HT1080 (cell line): ENCODE measurements around the gene PIGK. TPM values are rescaled to one million over a fixed set of nuclear protein-coding genes. Genes with fewer than 3 reads are reported as not detected.
"Not testable (repeated sequence)": the region's sequence is repeated elsewhere in the genome, so short reads cannot be mapped to it uniquely, and the experiment has no call there.

Experiments
- DNase-seq: peaks from one replicate; pipeline ENCODE4 v3.0.0-alpha.2; 2015; ENCODE audit warnings: low read depth
- polyA plus RNA-seq, 2 experiments: library from polyadenylated mRNA; depleted of rRNA; stranded (reverse); fragments of >200 nt; gene quantifications; 2 replicates each; pipeline ENCODE4 v1.2.3, GENCODE V29; 2015
- total RNA-seq: library from RNA; depleted of rRNA; stranded (reverse); fragments of >200 nt; shearing (Covaris generic); gene quantifications from 2 replicates; pipeline ENCODE4 v1.2.3, GENCODE V29; 2014; rRNA removed

Gene PIGK
- total RNA-seq = 27.1 and 33.9 TPM in 2 replicates
- 27.4 and 28.0 TPM in 2 replicates for polyA plus RNA-seq (2015; cell fraction: cytosol; rRNA removed)
- 58.4 and 59.6 TPM in 2 replicates for polyA plus RNA-seq (2015; cell fraction: nucleus; rRNA removed)

- peak; percentile 84 for DNase-seq
Observed at GRCh38 chr1:77219166-77219887, at the start of gene PIGK. Gene PIGK (minus strand): TSS chr1:77219430. CDS start chr1:77219402, 28 bp downstream.

- no peak for DNase-seq
Observed at GRCh38 chr1:77267035-77267434, 47.8 kb upstream of the PIGK start.

DNA sequence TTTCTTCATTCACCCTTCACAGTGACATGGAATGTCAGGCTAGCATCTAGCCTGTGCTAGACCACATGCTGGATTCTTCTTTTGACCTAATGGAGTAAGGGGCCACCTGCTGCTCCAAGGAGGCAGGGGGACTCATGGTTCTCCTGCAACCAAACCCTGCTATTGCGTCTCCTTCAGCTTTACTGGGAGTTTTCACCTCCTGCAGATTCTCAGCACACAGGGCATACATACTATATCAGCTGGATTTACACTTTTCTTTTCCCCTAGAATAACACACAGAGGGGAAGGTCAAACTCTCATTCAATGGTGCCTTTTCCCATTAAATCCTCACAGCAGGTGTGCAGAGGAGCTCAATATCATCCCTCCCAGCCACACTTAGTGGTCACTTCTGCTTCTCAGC lies 46.0 kb upstream of the PIGK start:
- DNase-seq = no peak

DNA sequence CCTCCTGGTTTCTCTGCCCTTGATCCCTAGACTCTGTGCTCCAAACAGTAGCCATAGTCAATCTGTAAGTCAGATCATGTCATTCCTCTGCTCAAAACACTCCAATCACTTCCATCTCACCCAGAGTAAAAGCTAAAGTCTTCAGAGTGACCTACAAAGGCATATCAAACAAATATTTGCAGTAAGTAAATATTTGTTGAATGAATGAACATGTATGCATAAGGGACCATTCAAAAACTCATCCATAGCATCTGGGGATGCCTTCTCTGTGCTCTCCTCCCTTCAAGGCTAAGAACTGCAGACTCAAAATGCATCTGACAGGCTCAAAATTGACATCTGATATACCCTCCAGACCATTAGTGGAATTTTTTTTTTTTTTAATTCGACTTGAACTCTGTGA lies 44.5 kb upstream of the PIGK start:
- no peak for DNase-seq

DNA sequence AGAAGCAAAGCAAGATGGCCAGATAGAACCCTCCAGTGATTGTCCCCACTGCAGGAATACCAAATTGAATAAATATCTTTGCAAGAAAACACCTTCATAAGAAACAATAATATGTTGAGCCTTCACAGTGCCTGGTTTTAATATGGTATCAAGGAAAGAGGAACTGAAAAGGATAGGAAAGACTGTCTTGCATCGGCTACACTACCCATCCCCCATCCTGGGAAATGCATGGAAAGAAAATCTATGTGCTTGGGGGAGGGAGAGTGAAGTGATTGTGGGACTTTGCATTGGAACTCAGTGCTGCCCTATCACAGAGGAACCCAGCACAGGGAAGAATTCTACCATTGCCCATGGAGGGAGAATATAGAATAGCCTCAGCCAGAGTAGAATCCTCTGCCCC lies 34.0 kb upstream of the PIGK start:
- no peak for DNase-seq

GRCh38 chr1:77250126-77250525 lies 30.9 kb upstream of the PIGK start:
- DNase-seq = no peak

- no peak for DNase-seq
Observed at GRCh38 chr1:77245830-77246229, 26.6 kb upstream of the PIGK start.

DNA sequence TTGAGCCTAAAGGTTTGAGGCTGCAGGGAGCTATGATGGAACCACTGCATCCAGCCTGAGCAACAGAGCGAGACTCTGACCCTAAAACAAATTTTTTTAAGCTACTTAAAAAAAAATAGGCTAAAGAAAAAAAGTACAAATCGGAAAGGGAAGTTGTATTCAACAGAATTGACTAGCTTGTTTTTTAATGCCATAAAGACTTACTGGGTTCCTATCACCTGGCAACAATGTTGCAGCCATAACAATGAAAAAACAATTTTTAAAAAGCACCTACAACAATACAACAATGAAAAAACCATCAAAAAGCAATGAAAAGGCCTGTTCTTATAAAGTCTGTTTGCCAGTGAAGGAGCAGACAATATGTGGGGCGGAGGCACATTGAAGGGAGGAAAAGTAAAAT lies 20.1 kb upstream of the PIGK start:
- DNase-seq = no peak

DNA sequence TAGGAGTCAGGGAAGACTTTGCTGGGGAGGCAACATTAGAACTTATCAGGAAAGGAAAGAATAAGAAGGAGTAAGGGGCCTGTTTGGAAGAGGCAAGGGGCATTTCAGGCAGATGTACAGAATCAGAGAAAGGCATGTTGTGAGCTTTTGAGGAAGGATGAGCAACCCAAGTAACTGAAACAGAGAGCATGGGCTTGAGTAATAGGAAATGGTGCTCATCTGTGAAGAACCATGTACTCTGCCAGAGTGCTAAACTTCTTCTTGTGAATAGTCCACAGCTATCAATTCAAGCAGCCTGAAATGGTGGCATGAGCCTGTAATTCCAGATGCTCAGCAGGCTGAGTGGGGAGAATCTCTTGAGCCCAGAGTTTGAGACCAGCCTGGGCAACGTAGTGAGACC lies 19.2 kb upstream of the PIGK start:
- no peak for DNase-seq

GRCh38 chr1:77234943-77235342 lies 15.7 kb upstream of the PIGK start:
- no peak for DNase-seq

DNA sequence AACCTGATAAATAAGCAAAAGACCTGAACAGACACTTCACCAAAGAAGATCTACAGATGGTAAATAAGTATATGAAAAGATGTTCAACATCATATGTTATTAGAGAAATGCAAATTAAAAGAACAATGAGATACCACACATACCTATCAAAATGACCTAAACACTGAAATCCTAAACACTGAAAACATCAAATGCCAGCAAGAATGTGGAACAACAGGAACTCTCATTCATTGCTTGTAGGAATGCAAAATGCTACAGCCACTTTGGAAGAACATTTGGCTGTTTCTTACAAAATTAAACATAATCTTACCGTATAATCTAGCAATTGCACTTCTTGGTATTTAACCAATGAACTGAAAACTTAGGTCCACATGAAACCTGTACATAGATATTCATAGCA lies 14.9 kb upstream of the PIGK start:
- no peak for DNase-seq

DNA sequence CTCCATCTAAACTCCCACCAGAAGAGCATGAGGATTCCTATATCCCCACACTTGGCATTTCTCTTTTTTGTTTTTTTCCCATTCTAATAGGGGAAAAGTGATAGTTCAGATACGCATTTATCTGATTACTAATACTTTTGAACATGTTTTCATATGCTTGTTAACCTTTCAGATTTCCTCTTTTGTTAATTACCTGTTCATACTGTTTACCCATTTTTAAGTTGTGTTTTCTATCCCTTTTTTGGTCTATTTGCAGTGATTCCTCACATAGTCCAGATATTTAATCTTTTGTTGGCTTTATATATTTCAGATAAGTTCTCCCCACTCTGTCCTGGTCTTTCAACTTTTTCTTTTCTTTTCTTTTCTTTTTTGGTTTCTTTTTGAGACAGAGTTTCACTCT lies 13.6 kb upstream of the PIGK start:
- DNase-seq = no peak

- DNase-seq = no peak
Observed at GRCh38 chr1:77230051-77230450, 10.8 kb upstream of the PIGK start.

- DNase-seq = no peak
Observed at GRCh38 chr1:77228836-77229235, 9.6 kb upstream of the PIGK start.

DNA sequence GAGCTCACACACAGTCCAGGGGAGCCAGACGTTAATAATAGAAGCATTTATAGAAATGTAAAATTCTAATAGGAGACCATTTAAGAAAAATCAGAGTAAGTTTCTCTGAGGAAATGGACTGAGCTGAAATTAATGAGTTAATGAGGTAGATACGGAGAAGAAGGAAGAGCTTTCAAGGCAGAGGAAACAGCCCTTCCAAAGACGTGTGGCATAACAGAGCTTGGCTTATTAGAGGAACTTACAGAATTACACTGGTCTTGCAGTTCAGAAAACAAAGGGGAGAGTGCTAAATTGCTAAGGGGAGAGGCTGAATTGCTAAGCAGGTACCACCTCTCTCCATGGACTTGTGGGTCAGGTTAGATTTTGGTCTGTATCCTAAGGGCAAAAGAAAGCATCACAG lies 8.2 kb upstream of the PIGK start:
- DNase-seq = no peak

DNA sequence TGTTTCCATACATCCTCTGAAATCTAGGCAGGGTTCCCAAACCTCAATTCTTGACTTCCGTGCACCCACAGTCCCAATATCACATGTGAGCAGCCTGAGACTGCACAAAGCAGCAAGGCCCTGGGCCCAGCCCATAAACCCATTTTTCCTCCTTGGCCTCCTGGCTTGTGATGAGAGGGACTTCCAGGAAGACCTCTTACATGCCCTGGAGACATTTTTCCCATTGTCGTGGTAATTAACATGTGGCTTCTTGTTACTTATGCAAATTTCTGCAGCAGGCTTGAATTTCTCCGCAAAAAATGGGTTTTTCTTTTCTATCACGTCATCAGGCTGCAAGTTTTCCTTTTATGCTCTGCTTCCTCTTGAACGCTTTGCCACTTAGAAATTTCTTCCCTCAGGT lies 3.3 kb upstream of the PIGK start:
- no peak for DNase-seq

GRCh38 chr1:77220687-77221463 lies 1.6 kb upstream of the PIGK start:
- peak; percentile 13 for DNase-seq

GRCh38 chr1:77218477-77219165 lies 609 bp downstream of the PIGK start:
- peak; percentile 4 for DNase-seq

GRCh38 chr1:77204043-77204442 lies 15.2 kb downstream of the PIGK start:
- not testable (repeated sequence) for DNase-seq

- DNase-seq = no peak
Observed at GRCh38 chr1:77202751-77203150, 16.5 kb downstream of the PIGK start.

DNA sequence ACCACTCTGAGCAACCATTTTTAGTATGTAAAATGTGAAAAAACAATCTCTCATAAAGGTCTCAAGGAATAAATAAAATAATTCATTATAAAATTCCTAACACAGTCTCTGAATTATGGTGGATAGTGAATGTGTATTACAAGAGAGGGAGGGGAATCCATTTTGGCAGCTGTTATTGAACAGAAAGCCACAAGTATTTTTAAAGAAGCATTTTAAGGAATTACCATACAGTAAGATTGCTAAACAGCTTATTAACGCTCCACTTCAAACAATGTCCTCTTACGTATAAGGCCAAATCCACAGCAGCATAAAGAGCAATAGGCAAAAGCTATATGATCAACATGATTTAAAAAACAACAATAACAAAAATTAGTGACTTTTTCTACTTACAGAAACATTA lies 18.4 kb downstream of the PIGK start:
- no peak for DNase-seq

DNA sequence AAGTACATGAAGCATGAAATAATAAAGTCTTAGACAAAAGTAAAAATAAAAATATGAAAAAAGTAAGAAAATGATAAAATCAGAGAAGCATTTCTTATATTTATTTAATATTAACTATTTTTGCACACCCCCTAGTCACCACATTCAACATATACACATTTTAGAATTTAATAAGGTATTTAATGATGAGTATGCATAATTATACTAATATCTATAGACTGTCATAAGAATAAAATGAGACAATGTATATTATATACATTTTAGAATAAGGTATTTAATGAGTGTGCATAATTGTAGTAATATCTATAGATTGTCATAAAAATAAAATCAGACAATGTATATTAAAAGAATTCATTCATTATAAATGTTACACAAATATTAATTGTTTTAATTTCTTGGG lies 18.9 kb downstream of the PIGK start:
- no peak for DNase-seq
